RPMI7951 (cell line): ENCODE measurements around the gene BYSL. TPM values are rescaled to one million over a fixed set of nuclear protein-coding genes. Genes with fewer than 3 reads are reported as not detected.

Source experiments
- DNase-seq: peaks from one replicate; pipeline ENCODE4 v3.0.0-alpha.2; 2012; ENCODE audit warnings: low read depth
- total RNA-seq: library from RNA; depleted of rRNA; stranded (reverse); fragments of >200 nt; shearing (Covaris generic); gene quantifications from 2 replicates; pipeline ENCODE4 v1.2.3, GENCODE V29; 2014; rRNA removed

The BYSL gene
- 17.6 and 22.3 TPM in 2 replicates for total RNA-seq

- DNase-seq: peak; percentile 94
Measured at GRCh38 chr6:41920921-41921711, at the start of gene BYSL, which contains the start of gene MED20. Gene BYSL, plus strand, starts transcription at chr6:41921499. Its CDS starts 64 bp downstream, at chr6:41921563. Gene MED20, minus strand, starts transcription at chr6:41921139. Its CDS starts 121 bp downstream, at chr6:41921018.

DNA sequence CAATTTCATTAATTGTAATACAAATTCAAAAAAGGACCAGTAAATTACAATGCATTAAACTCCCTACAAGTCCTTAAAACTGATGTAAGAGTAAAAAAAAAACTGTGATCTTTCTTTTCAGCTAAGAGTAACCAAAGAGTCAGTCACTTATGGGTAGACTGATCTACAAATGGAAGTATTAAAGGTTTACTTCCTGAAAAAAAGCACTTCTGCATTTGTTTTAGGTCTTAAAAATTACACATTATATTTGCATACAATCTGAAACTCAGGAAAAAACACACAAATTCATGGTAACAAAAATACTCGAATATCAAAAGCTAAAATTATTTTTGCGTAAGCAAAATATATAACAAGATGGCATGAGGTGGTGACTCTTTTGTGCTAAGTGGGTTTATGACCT, 49.6 kb upstream of the BYSL start:
- DNase-seq: no peak

DNA sequence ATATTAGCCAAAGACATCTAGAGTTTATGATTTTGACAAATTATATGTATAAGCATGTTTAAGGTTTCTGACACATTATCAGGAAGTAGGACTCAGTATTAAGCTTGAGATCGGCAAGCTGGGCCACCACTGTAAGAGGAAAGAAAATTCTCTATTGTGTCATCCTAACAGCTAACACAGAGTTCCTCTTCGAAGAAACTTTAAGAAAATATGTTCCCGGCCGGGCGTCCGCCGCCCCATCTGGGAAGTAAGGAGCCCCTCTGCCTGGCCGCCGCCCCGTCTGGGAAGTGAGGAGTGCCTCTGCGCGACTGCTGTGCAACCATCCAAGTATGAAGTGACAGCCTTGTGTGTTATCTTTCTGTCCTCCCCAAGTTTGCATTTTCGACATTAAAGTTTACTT, 49.2 kb upstream of the BYSL start:
- DNase-seq: no peak

DNA sequence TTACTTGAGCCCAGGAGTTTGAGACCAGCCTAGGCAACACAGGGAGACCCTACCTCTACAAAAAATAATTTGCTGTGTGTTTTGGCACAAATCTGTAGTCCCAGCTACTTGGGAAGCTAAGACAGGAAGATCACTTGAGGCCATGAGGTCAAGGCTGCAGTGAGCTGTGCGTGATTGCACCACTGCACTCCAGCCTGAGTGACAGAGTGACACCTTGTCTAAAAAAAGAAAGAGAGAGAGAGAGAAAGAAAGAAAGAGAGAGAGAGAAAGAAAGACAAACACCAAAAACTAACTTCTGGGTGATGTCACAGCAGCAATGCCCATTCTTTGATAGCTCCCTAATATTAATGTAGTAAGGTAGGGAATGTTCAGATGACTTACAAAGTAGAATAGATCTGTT, 46.6 kb upstream of the BYSL start:
- DNase-seq: no peak

GRCh38 chr6:41877051-41877680, 44.1 kb upstream of the BYSL start:
- no peak for DNase-seq

GRCh38 chr6:41878246-41878645, 43.1 kb upstream of the BYSL start:
- DNase-seq: peak; percentile 14

GRCh38 chr6:41878961-41879405, 42.3 kb upstream of the BYSL start:
- DNase-seq: peak; percentile 4

GRCh38 chr6:41881506-41881905, 39.8 kb upstream of the BYSL start:
- DNase-seq: no peak

DNA sequence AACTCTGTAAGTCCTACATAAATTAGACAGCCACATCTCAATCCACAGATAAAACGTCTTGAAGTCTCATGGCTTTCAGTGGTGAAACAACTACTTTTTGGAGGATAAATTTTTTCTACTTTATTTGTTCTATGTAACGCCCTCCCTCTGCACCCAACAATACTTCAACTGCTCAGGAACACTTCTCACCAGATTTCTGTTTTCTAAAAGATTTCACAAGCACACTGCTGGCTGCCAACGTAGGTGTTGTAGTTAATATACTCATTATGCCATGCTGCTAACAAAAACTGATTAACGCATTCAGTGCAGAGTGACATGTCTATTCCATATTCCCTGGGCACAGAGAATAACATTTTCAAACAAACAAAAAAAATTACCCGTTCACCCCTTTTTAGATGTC, 36.3 kb upstream of the BYSL start:
- no peak for DNase-seq

- no peak for DNase-seq
Measured at GRCh38 chr6:41885930-41886329, 35.4 kb upstream of the BYSL start.

- DNase-seq: no peak
Measured at GRCh38 chr6:41887331-41887751, 34.0 kb upstream of the BYSL start.

DNA sequence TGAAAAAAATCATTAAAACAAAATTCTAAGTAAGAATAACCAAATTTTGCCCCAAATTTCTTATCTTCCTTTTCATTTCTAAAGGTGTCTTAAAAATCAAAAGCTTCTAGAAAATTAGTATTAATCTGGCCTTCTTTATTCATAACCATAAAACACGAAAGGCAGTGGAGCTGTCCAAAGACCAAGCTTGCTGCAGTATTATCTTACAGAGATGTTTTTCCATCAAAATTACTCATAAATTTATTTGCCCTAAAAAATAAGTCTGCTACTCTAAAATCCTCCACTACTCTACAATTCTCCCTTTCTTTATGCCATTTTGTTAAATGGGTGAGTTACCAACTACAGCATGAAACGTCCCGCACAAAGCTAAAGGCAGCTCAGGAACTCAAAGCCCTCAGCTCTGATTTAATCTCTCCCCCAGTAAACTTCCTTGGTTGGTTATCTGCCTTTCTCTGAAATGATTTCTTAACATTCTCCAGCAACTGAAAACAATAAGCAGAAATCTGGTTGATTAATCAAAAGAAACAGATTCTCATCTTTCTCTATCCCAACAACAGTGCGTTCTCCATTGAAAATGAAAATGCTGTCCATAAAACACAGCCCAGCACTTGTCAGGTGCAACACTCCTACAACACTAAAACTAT, 28.3 kb upstream of the BYSL start:
- no peak for DNase-seq

DNA sequence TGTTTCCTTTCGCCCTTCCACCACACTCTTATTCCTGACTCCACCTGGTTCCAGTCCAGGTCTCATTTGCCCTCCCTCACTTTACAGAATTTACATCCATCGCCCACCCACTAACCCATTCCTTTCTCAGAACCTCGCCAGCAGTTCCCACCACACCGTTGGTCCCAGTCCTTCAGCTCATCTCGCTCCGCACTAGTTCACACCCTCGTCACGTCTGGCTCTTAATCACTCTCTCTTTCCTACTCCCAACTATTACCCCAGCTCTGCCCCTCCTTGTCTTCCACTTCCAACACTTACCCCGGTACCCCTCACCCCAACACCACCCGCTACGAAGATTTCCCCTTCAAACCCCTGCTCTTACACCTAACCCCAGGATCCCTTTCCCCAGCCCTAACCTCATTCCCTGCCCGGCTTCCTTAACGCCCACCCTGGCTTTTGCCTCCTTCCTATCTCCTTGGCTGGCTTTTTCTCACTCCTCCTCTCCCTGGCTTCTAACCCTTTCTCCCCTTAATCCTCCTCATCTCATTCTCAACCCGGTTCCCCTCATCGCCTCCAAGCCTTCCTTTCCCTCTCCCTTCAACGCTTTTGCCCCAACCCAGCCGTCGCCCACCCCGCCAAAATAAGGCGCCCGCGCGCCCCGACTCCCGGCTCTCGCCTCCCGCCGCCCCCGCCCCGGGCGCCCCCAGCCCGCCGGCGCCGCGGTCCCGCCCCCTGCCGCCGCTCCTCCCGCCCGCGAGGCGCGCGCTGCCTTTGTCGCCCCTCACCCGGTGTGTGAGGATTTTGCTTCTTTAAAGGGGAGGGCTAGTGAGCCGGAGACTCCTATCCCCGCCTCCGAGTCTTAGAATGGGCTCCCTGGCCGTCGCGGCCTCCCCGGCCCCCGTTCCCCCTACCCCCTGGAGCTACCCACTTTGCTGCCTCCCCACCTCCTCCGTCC, 26.7 kb upstream of the BYSL start:
- DNase-seq: peak; percentile 5

DNA sequence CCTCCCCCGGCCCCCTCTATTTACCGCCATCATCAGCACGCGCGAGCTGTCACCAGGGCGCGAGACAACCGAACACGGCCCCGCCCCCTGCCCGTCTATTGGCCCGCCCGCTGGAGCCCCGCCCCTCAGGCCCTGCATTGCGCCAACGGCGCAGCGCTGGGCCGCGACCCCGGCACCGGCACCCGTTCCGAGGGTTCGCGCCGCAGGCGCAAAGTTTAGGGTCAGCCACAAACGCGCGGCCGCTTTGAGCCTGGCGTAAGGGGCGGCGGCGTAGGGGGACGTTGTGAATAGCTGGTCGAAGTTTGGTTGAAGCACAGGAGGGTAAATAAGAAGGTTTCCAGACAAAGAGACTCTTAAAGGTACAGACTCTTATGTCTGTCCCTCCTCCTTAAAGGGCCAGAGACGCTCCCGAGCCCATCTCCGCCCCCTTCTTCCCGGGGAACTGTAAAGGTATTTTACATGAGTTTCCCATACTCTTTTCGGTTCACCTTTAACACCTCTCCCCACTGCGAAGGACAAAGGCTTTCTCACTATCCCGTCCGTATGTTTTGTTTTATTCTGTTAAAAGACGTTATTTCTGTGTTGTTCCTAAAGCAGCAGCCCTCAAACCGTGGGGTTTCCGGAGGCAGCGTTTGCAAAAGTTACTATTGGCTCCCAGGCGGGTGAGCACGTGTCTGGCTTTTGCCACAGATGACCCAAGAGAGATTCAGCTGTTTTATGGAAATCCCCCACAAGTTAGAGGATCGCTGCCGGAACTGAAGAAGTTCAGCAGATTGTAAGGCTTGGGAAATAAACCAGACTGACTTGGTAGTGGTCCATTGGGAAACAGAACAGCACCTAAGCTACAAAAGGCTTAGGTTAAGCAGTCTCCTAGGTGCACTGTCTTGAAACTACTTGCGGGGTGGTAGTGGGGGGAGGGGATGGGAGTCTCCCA, 25.7 kb upstream of the BYSL start, which contains the start of gene USP49:
TSS of gene USP49 (minus strand) at position 76 of the 934 bp plus-strand sequence. CDS start 88,392 bp downstream, outside the sequence.
- peak; percentile 73 for DNase-seq

DNA sequence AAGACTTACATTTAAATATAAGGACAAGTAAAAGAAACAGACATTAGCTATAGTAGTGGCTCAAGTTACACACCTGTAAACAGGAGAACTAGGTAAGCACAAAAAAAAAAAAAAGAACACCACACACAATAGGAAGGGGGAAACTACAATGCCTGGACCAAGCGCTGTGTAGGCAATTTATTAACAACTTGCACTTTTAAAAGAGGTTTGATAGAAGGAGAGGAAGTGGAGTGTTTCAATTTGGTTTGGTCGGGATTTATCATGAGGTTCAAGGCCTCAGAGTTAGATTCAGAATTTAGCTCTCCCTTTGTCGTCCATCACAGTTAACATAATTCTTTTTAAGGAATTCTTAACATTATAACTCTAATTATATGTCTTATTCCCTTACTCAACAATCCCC, 25.0 kb upstream of the BYSL start:
- DNase-seq: no peak

DNA sequence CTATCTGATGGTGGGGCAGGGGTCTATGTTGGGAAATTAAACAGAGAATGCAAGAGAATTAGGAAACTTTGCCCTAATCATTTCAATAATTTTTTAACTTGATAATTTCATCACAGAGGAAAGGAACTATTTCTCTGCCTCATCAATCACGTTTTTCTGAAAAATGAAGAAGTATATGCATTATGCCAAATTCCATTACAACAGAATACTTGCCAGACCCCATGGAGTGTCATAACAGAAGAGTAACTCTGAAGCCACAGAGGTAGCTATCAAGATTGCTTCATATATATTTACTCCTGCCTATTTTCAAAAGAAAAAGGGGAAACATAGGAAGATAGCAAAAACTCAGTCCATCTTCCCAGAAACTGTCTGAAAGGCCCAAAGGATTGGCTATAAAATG, 20.4 kb upstream of the BYSL start:
- DNase-seq: no peak

DNA sequence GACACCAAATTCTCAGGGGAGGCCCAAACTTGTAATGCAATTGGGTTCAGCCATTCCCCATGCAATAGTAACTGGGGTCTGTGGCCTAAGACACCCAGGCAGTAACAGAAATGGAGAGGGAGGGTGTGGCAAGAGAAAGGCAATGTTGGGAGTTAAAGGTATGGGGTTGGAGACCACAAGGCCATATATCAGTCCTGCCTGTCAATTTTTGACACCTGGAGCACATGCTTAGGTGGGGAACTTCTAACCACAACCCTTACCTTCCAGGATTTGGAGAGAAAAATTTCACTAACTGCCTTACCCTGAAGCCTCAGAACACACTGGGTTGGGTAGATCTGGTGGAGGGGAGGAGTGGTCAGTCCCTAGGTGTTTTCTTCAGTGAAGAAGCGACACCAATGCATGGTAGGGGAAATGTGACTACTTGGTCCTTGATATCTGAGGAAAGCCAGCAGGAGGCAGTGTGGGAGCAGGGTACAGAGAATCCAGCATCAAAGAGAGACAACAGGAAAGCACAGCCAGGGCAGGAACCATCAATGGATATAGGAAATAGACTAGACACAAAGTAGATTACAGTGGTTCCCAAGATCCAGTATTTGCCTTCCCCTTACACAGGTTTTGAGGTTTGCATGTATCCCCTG, 19.3 kb upstream of the BYSL start:
- peak; percentile 60 for DNase-seq

DNA sequence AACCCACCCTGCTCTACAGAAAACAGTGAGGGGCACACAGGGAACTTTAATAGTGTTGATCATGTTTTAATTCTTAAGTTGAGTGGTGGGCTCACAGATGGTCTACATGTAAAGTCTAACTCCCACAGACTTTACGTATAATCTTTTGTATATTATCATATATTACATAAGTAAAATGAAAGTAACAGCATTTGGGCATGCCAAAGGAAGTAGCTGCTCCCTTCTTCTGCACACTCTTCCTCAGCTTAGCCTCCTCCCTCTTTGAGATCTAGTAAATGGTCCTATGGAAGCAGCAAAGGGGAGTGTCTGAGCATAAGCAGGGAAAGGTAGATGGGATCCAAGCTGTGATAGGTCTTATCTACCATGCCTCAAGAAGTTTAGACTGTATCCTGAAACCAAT, 11.6 kb upstream of the BYSL start:
- no peak for DNase-seq

DNA sequence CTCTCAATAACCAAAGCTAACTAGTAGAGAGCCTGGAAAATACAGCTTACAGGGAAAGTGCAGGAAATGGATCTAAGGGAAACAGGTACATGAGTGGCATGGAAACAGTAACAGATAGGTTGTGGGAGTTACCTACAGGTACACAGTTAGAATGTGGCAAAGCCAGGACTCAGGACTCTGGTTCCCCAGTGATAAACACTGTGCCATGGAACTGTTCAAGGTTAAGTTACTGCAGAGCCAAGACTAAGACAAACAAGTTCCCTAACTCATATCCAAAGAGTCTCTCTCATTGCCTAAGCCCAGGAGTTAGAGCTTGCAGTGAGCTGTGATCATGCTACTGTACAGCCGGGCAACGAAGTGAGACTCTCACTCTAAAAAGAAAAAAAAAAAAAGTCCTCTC, 7.0 kb upstream of the BYSL start:
- DNase-seq: no peak
